MCF 10A (cell line): ENCODE data around the gene GNRH2. TPM values are rescaled to one million over a fixed set of nuclear protein-coding genes. Genes with fewer than 3 reads are reported as not detected.

Experiments used
- BruUV-seq: library from RNA; stranded (reverse); fragments of 400-500 nt; replicated peaks from 2 replicates; lab custom pipeline; 2021; lab: Mats Ljungman, UMichigan
- CTCF ChIA-PET: fragments of 300-600 bp; sonication (Branson Sonifier 250); formaldehyde crosslinking; extraction: SDS; loops from one replicate; lab custom pipeline; 2021; ENCODE audit warnings: antibody characterized with exemption, inconsistent platforms; lab: Yijun Ruan, JAX
- POLR2A ChIA-PET: fragments of 300-600, 350-650 bp; sonication (Branson Sonifier 250); formaldehyde crosslinking; extraction: SDS; loops from one replicate; lab custom pipeline; 2020; ENCODE audit warnings: antibody characterized with exemption, inconsistent platforms; lab: Yijun Ruan, JAX
- DNase-seq: peaks from one replicate; pipeline ENCODE4 v3.0.0-alpha.2; 2018; ENCODE audit not compliant: unreplicated experiment
- H3K27ac Mint-ChIP-seq: one replicate; pipeline ENCODE4 v1.8.0; 2022; ENCODE audit warnings: mild to moderate bottlenecking, low read depth, mixed read lengths; ENCODE audit not compliant: unreplicated experiment
- H3K27me3 Mint-ChIP-seq: one replicate; pipeline ENCODE4 v1.8.0; 2022; ENCODE audit warnings: mixed read lengths; ENCODE audit not compliant: insufficient read depth, unreplicated experiment
- H3K36me3 Mint-ChIP-seq: one replicate; pipeline ENCODE4 v1.8.0; 2022; ENCODE audit warnings: mild to moderate bottlenecking, moderate library complexity, mixed read lengths; ENCODE audit not compliant: insufficient read depth, unreplicated experiment
- H3K4me1 Mint-ChIP-seq: one replicate; pipeline ENCODE4 v1.8.0; 2022; ENCODE audit warnings: mixed read lengths; ENCODE audit not compliant: insufficient read depth, unreplicated experiment
- H3K4me3 Mint-ChIP-seq: one replicate; pipeline ENCODE4 v1.8.0; 2022; ENCODE audit warnings: mild to moderate bottlenecking, moderate library complexity, mixed read lengths; ENCODE audit not compliant: unreplicated experiment
- H3K9me3 Mint-ChIP-seq: one replicate; pipeline ENCODE4 v1.8.0; 2022; ENCODE audit warnings: mixed read lengths; ENCODE audit not compliant: unreplicated experiment
- CTCF ChIP-seq: fragments of 200-600 bp; IDR thresholded peaks from one replicate; pipeline ENCODE4 v1.8.0; 2022; ENCODE audit warnings: antibody characterized with exemption, mild to moderate bottlenecking; ENCODE audit not compliant: unreplicated experiment
- intact Hi-C: fragments of 100-400 bp; cut with micrococcal nuclease; formaldehyde crosslinking; loops from 2 replicates; pipeline ENCODE4 v1.14.1; 2022
- total RNA-seq: library from RNA; stranded (reverse); gene quantifications from 2 replicates; pipeline ENCODE4 v1.2.3, GENCODE V29; 2022

GNRH2 gene
- total RNA-seq, 1 experiment from 2014 or later = 1.0 TPM

- no peaks in the 10 kb centered on the region for H3K4me1 Mint-ChIP-seq
- H3K9me3 Mint-ChIP-seq = no peaks in the 10 kb centered on the region
- no peak for DNase-seq
- no peak overlapping the region for H3K4me3 Mint-ChIP-seq
- BruUV-seq = no TSS peak
- no peaks in the 10 kb centered on the region for H3K36me3 Mint-ChIP-seq
- H3K27ac Mint-ChIP-seq = no peak overlapping the region
- ChIA-PET CTCF (interaction anchor here (0.7 to 1.7 kb wide), 3 partner anchors 14 to 37 kb away, joined by 3 to 9 read pairs (median 3); no protein-coding TSS in a partner anchor), POLR2A (no interaction called here)
- intact Hi-C loops = no loop called here
- peaks cover 12% of the 10 kb centered on the region for H3K27me3 Mint-ChIP-seq
- no peak for TF ChIP-seq CTCF
These were observed 47.1 kb downstream of the GNRH2 start for GRCh38 chr20:3090565-3090964.

GRCh38 chr20:3092611-3093379 lies 49.4 kb downstream of the GNRH2 start:
- Mint-ChIP-seq H3K27ac (no peak overlapping the region), H3K36me3 (no peaks in the 10 kb centered on the region), H3K4me1 (no peaks in the 10 kb centered on the region), H3K4me3 (no peak overlapping the region), H3K9me3 (no peaks in the 10 kb centered on the region), H3K27me3 (peaks cover 12% of the 10 kb centered on the region)
- CTCF ChIA-PET = interaction anchor here (0.5 to 1.7 kb wide), 5 partner anchors 22 to 442 kb away, joined by 3 to 9 read pairs (median 4); no protein-coding TSS in a partner anchor
- BruUV-seq = no TSS peak
- no peak for DNase-seq
- intact Hi-C loops = no loop called here
- POLR2A ChIA-PET = no interaction called here
- no peak for TF ChIP-seq CTCF

- Mint-ChIP-seq H3K27ac (no peak overlapping the region), H3K36me3 (no peaks in the 10 kb centered on the region), H3K4me3 (no peak overlapping the region), H3K27me3 (peaks cover 12% of the 10 kb centered on the region), H3K4me1 (no peaks in the 10 kb centered on the region), H3K9me3 (no peaks in the 10 kb centered on the region)
- CTCF ChIA-PET = no interaction called here
- POLR2A ChIA-PET = interaction anchor here (0.6 kb wide), 1 partner anchor 60 kb away, joined by 3 read pairs; no protein-coding TSS in a partner anchor
- no peak for TF ChIP-seq CTCF
- intact Hi-C loops = no loop called here
- no TSS peak for BruUV-seq
- DNase-seq = no peak
These were observed 50.5 kb downstream of the GNRH2 start for GRCh38 chr20:3093861-3094361.

- no TSS peak for BruUV-seq
- no peak overlapping the region for H3K27ac Mint-ChIP-seq
- DNase-seq = no peak
- no peaks in the 10 kb centered on the region for H3K4me1 Mint-ChIP-seq
- no peaks in the 10 kb centered on the region for H3K36me3 Mint-ChIP-seq
- H3K27me3 Mint-ChIP-seq = peaks cover 7% of the 10 kb centered on the region
- POLR2A ChIA-PET = no interaction called here
- intact Hi-C loops = no loop called here
- no peak for TF ChIP-seq CTCF
- no peaks in the 10 kb centered on the region for H3K9me3 Mint-ChIP-seq
- H3K4me3 Mint-ChIP-seq = no peak overlapping the region
- CTCF ChIA-PET = interaction anchor here (0.6 to 1.3 kb wide), 2 partner anchors 12 to 26 kb away, joined by 3 read pairs; no protein-coding TSS in a partner anchor
These were observed 51.6 kb downstream of the GNRH2 start for GRCh38 chr20:3094848-3095629.
